ENCODE results near the gene ANKLE1.

The ANKLE1 gene

DNA sequence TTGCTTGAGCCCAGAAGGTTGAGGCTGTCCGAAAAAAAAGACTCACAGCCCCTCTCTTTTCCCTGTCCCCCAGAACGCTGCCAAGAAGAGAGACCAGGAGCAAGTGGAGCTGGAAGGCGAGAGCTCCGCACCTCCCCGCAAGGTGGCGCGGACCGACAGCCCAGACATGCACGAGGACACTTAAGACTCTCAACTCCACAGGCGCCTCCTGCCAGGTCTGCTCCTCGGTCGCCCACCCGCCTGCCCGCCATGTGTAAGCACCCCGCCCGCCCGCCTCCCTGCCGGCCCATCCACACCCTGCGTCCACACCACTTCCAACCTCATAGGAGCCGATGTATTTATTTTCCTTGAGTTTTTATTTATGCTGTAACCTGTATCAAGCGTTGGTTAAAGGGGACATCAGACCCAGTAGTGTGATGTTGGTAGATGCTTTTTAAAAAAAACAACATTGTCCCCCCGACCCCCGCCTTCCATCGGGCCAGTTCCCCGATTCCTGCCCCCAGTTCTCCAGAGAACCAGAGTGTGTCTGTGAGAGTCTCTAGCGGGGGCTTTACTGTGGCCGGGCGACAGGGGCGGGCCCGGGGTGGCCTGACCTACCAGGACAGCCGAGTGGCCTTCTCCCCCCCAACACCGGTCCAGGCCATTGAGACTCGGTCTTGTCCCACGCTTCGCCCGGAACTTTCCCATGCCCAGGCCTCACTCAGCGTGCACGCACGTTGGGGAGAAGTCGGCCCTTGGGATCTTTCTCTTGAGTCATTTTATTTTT is 38.0 kb downstream of the ANKLE1 start:
- peaks cover 36 to 38% of the 10 kb centered on the region in 2 donors for H3K36me3 ChIP-seq (ENCODE audit: control insufficient read depth in 1 of 2, insufficient read depth in 2 of 2, low read length in 2 of 2)
- no peak overlapping the region for H3K4me3 ChIP-seq (ENCODE audit: low read depth in 1 of 2, low read length in 2 of 2)
- H3K27ac ChIP-seq (ENCODE audit: low read depth, low read length), result no peak overlapping the region
- H3K9ac ChIP-seq (ENCODE audit: low read depth in 1 of 2, low read length in 2 of 2), result no peak overlapping the region
- peaks cover 0 to 3% of the 10 kb centered on the region in 2 donors for H3K4me1 ChIP-seq (ENCODE audit: control insufficient read depth in 1 of 2, insufficient read depth in 2 of 2, low read length in 2 of 2)
- no peaks in the 10 kb centered on the region for H3K9me3 ChIP-seq (ENCODE audit: control insufficient read depth in 1 of 2, low read length in 2 of 2)
- no peaks in the 10 kb centered on the region for H3K27me3 ChIP-seq (ENCODE audit: control insufficient read depth in 1 of 2, insufficient read depth in 2 of 2, low read length in 2 of 2)

DNA sequence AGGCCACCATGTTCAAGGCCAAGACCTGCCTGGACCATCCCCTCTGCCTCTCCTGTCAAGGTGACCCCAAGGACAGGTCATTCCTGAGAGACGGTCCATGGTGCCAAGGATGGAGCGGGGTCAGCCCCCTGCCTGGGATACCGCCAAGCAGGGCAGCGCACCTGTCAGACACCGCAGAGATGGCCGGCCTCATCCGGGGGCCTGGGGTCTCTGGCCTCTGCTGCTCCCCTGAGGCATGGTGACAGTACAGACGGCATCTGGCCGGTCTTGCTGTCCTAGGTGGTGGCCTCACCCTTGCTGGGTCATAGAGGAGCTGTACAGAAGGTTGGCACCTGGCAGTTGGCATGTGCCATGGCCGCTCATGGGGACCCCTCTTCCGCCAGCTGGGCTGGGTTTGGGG is 38.7 kb downstream of the ANKLE1 start:
- Histone ChIP-seq H3K4me1 (ENCODE audit: control insufficient read depth in 1 of 2, insufficient read depth in 2 of 2, low read length in 2 of 2) (peaks cover 0 to 3% of the 10 kb centered on the region in 2 donors), H3K9me3 (ENCODE audit: control insufficient read depth in 1 of 2, low read length in 2 of 2) (no peaks in the 10 kb centered on the region), H3K4me3 (ENCODE audit: low read depth in 1 of 2, low read length in 2 of 2) (no peak overlapping the region), H3K36me3 (ENCODE audit: control insufficient read depth in 1 of 2, insufficient read depth in 2 of 2, low read length in 2 of 2) (peaks cover 33 to 36% of the 10 kb centered on the region in 2 donors), H3K27me3 (ENCODE audit: control insufficient read depth in 1 of 2, insufficient read depth in 2 of 2, low read length in 2 of 2) (no peaks in the 10 kb centered on the region), H3K27ac (ENCODE audit: low read depth, low read length) (no peak overlapping the region), H3K9ac (ENCODE audit: low read depth in 1 of 2, low read length in 2 of 2) (no peak overlapping the region)

DNA sequence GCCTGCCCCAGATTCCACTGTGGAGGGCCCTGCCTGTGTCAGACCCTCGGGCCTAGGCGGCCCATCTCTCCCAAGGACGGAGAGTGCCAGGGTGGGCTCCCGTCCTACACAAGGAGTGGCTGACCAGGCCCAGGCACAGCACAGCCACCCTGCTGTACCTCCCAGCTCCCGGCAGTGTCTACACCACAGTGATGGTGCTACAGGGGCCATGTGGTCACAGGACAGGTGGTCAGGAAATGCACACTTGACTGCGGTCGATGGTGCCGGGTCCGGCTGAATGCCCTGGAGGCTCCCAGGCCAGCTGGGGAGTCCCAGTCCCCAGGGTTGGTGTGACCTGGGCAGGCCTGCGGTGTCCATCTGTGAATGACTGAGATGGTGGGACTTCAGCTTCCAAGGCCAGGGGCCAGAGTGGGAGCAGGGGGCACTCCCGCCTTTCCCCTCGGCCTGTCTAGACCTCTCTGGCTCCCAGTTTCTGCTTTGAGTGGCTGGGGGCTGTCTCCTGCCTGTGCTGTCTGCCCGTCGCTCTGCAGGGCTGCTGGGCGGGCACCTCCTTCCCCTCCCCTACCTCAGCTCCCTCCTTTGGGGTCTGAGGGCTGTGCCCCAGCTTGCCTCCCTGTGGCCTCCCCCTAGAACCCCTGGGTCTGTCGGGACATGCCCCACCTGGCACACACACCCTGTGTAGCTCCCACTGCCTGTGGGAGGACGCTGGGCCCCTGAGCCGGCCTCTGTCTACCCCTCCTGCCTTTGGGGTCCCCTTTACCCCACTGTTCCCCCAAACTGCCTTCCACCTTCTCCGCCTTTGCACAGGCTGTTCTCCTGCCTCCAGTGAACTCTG is 40.2 kb downstream of the ANKLE1 start:
- no peak overlapping the region for H3K27ac ChIP-seq (ENCODE audit: low read depth, low read length)
- no peak overlapping the region for H3K4me3 ChIP-seq (ENCODE audit: low read depth in 1 of 2, low read length in 2 of 2)
- H3K27me3 ChIP-seq (ENCODE audit: control insufficient read depth in 1 of 2, insufficient read depth in 2 of 2, low read length in 2 of 2), result no peaks in the 10 kb centered on the region
- H3K9me3 ChIP-seq (ENCODE audit: control insufficient read depth in 1 of 2, low read length in 2 of 2), result no peaks in the 10 kb centered on the region
- H3K9ac ChIP-seq (ENCODE audit: low read depth in 1 of 2, low read length in 2 of 2), result no peak overlapping the region
- H3K4me1 ChIP-seq (ENCODE audit: control insufficient read depth in 1 of 2, insufficient read depth in 2 of 2, low read length in 2 of 2), result peaks cover 0 to 3% of the 10 kb centered on the region in 2 donors
- H3K36me3 ChIP-seq (ENCODE audit: control insufficient read depth in 1 of 2, insufficient read depth in 2 of 2, low read length in 2 of 2), result peaks cover 25 to 28% of the 10 kb centered on the region in 2 donors

DNA sequence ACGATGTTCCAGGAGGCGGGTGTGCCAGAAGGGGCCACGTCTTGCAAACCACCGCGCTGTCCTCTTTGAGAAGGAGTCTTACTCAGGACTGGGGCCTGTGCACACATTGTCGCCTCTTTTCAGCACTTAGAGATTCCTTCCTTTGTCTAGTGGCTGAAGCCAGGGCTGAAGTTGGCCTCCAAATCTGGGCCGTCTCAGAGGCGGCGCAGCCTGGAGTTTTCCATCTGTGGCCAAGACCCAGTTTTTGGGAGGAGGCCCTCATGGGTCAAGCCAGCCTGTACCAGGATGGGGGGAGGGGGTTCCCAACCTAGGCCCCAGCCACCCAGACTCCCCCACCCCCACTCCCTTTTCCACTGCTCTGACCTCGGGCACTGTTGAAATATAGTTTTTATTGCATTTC is 41.2 kb downstream of the ANKLE1 start:
- Histone ChIP-seq H3K27ac (ENCODE audit: low read depth, low read length) (no peak overlapping the region), H3K4me1 (ENCODE audit: control insufficient read depth in 1 of 2, insufficient read depth in 2 of 2, low read length in 2 of 2) (peaks cover 0 to 3% of the 10 kb centered on the region in 2 donors), H3K27me3 (ENCODE audit: control insufficient read depth in 1 of 2, insufficient read depth in 2 of 2, low read length in 2 of 2) (no peaks in the 10 kb centered on the region), H3K4me3 (ENCODE audit: low read depth in 1 of 2, low read length in 2 of 2) (no peak overlapping the region), H3K36me3 (ENCODE audit: control insufficient read depth in 1 of 2, insufficient read depth in 2 of 2, low read length in 2 of 2) (peaks cover 25 to 28% of the 10 kb centered on the region in 2 donors), H3K9ac (ENCODE audit: low read depth in 1 of 2, low read length in 2 of 2) (no peak overlapping the region), H3K9me3 (ENCODE audit: control insufficient read depth in 1 of 2, low read length in 2 of 2) (no peaks in the 10 kb centered on the region)

DNA sequence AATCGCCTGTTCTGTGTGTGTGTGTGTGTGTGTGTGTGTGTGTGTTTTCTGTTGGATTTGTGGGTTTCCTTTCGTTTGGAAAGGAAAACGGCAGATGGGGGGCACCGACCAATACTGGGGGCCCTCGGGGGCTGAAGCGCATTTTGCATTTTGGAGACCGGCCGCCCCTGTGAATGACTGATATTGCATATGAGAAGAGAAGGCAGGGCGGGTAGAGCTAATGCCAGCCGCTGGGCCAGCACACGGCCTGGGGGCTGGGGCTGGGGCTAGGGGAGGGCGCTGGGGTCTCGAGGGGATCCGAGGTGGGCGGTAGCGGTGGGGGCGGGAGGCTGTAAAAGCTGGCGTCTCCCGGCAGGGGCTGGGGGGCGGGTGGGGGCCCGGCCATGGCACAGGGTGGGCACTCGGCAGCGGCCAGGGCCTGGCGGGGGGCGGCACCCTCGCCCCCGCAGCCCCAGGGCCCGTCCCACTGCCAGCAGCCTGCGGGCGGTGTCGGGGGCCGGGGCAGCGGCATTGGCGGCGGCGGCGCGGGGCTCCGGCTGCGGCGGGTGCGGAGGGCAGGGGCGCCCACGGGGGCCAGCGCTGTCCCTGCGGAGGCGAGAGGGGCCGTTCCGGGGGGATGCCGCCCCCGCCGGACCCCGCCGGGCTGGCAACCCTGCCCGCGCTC is 41.7 kb downstream of the ANKLE1 start:
- no peak overlapping the region for H3K4me3 ChIP-seq (ENCODE audit: low read depth in 1 of 2, low read length in 2 of 2)
- no peak overlapping the region for H3K9ac ChIP-seq (ENCODE audit: low read depth in 1 of 2, low read length in 2 of 2)
- peaks cover 0 to 3% of the 10 kb centered on the region in 2 donors for H3K4me1 ChIP-seq (ENCODE audit: control insufficient read depth in 1 of 2, insufficient read depth in 2 of 2, low read length in 2 of 2)
- no peaks in the 10 kb centered on the region for H3K27me3 ChIP-seq (ENCODE audit: control insufficient read depth in 1 of 2, insufficient read depth in 2 of 2, low read length in 2 of 2)
- peaks cover 25 to 28% of the 10 kb centered on the region in 2 donors for H3K36me3 ChIP-seq (ENCODE audit: control insufficient read depth in 1 of 2, insufficient read depth in 2 of 2, low read length in 2 of 2)
- H3K9me3 ChIP-seq (ENCODE audit: control insufficient read depth in 1 of 2, low read length in 2 of 2), result no peaks in the 10 kb centered on the region
- H3K27ac ChIP-seq (ENCODE audit: low read depth, low read length), result no peak overlapping the region

DNA sequence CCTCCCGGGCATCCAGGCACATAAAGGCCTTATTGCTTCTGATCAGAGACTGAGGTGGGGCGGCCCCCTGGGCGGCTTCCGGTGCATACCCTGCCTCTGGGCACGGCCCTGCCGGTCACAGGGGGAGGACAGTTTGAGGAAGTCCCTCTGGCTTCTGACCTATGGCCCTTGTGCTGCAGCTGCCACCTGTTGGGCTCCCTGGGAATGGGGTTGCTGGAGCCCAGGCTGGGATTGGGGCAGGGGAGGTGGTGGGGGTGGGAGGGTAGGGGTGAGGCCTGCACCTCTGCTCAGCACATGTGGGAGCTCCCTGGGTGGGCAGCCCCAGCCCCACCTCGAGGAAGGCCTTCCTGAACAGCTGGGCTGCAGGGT is 42.2 kb downstream of the ANKLE1 start:
- Histone ChIP-seq H3K27ac (ENCODE audit: low read depth, low read length) (no peak overlapping the region), H3K4me1 (ENCODE audit: control insufficient read depth in 1 of 2, insufficient read depth in 2 of 2, low read length in 2 of 2) (peaks cover 0 to 5% of the 10 kb centered on the region in 2 donors), H3K9me3 (ENCODE audit: control insufficient read depth in 1 of 2, low read length in 2 of 2) (no peaks in the 10 kb centered on the region), H3K27me3 (ENCODE audit: control insufficient read depth in 1 of 2, insufficient read depth in 2 of 2, low read length in 2 of 2) (peaks cover 0 to under 1% of the 10 kb centered on the region in 2 donors), H3K4me3 (ENCODE audit: low read depth in 1 of 2, low read length in 2 of 2) (no peak overlapping the region), H3K9ac (ENCODE audit: low read depth in 1 of 2, low read length in 2 of 2) (no peak overlapping the region), H3K36me3 (ENCODE audit: control insufficient read depth in 1 of 2, insufficient read depth in 2 of 2, low read length in 2 of 2) (peaks cover 25 to 27% of the 10 kb centered on the region in 2 donors)

DNA sequence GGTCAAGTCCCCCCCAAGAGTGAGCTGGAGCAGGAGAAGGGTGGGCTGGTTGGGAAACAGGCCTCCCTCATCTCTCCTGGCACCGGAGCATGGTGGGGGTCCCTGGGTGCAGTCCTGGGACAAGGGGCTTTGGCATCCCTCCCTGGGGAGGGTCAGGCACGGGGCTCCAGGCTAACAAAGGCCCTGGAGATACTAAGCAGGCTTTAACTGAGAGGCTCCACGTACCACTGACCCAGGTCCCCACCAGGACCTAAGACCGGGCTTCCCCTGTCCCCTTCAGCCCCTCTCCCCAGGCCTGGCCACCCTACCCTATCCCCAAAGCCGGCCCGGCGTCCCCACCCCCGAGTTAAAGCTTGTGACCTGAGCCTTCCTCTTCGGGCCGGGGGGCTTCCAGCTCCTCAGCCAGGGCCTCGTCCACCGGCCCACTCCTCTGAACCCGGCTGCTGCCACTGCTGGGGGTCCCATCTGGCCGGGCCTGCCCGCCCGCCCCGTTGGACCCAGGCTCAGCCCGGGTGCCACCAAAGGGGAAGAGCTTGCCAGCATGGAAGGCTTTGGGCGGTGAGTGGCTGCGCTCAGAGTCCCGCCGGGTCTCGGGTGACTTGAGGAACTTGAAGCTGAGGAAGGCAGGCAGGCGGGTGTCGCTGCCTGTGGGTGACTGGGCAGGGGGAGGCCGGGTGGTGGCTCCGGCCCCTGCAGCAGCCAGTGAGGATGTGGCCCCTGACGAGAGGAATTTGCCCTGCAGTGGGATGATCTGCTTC is 42.8 kb downstream of the ANKLE1 start:
- Histone ChIP-seq H3K27me3 (ENCODE audit: control insufficient read depth in 1 of 2, insufficient read depth in 2 of 2, low read length in 2 of 2) (peaks cover 3 to 6% of the 10 kb centered on the region in 2 donors), H3K9me3 (ENCODE audit: control insufficient read depth in 1 of 2, low read length in 2 of 2) (no peaks in the 10 kb centered on the region), H3K36me3 (ENCODE audit: control insufficient read depth in 1 of 2, insufficient read depth in 2 of 2, low read length in 2 of 2) (peaks cover 23 to 25% of the 10 kb centered on the region in 2 donors), H3K9ac (ENCODE audit: low read depth in 1 of 2, low read length in 2 of 2) (no peak overlapping the region), H3K4me3 (ENCODE audit: low read depth in 1 of 2, low read length in 2 of 2) (no peak overlapping the region), H3K27ac (ENCODE audit: low read depth, low read length) (no peak overlapping the region), H3K4me1 (ENCODE audit: control insufficient read depth in 1 of 2, insufficient read depth in 2 of 2, low read length in 2 of 2) (peaks cover 0 to 10% of the 10 kb centered on the region in 2 donors)

DNA sequence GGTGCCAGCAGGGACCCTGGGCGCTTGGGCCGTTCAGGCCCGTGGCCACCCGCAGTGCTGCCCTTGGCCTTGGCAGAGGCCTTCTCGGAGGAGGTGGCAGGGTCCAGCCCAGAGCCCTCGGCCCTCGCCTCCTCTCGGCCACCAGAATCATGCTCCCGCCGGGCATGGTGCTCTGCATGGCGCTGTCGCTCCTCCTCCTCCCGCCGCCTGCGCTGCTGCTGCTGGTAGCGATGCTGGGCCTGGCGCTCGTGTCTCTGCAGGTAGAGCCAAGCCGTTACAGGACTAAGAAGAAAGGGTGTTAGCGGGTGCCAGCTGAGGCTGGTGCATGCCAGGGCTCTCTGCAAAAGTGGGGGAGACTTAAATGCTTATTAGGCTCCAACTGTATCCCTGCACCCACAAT is 43.4 kb downstream of the ANKLE1 start:
- H3K4me3 ChIP-seq (ENCODE audit: low read depth in 1 of 2, low read length in 2 of 2), result no peak overlapping the region
- peaks cover 9 to 12% of the 10 kb centered on the region in 2 donors for H3K27me3 ChIP-seq (ENCODE audit: control insufficient read depth in 1 of 2, insufficient read depth in 2 of 2, low read length in 2 of 2)
- H3K4me1 ChIP-seq (ENCODE audit: control insufficient read depth in 1 of 2, insufficient read depth in 2 of 2, low read length in 2 of 2), result peaks cover 0 to 11% of the 10 kb centered on the region in 2 donors
- H3K9me3 ChIP-seq (ENCODE audit: control insufficient read depth in 1 of 2, low read length in 2 of 2), result no peaks in the 10 kb centered on the region
- H3K9ac ChIP-seq (ENCODE audit: low read depth in 1 of 2, low read length in 2 of 2), result no peak overlapping the region
- H3K27ac ChIP-seq (ENCODE audit: low read depth, low read length), result no peak overlapping the region
- H3K36me3 ChIP-seq (ENCODE audit: control insufficient read depth in 1 of 2, insufficient read depth in 2 of 2, low read length in 2 of 2), result peaks cover 19 to 20% of the 10 kb centered on the region in 2 donors

DNA sequence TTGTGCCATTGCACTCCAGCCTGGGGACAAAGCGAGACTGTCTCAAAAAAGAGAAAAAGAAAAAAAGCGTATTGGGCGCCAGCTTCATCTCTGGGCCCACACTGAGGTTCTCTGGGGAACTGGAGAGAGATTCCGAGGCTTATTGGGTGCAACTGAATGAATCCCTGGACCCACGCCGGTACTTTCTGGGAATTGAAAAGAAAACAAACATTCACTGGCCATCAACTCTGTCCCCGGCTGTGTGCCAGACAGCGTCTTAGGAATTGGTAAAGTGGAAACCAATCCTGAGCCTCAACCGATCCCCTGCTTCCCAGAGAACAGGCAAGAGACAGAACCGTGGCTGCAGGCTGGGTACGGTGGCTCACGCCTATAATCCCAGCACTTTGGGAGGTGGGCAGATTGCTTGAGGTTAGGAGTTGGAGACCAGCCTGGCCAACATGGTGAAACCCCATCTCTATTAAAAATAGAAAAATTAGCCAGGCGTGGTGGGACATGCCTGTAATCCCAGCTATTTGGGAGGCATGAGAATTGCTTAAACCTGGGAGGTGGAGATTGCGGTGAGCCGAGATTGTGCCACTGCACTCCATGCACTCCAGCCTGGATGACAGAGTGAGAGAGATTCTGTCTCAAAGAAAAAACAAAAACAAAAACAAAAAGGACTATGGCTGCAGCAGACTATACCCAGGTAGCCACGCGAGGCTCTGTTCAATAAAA is 44.3 kb downstream of the ANKLE1 start:
- Histone ChIP-seq H3K27ac (ENCODE audit: low read depth, low read length) (no peak overlapping the region), H3K36me3 (ENCODE audit: control insufficient read depth in 1 of 2, insufficient read depth in 2 of 2, low read length in 2 of 2) (peaks cover 11 to 13% of the 10 kb centered on the region in 2 donors), H3K4me1 (ENCODE audit: control insufficient read depth in 1 of 2, insufficient read depth in 2 of 2, low read length in 2 of 2) (peaks cover 0 to 16% of the 10 kb centered on the region in 2 donors), H3K9ac (ENCODE audit: low read depth in 1 of 2, low read length in 2 of 2) (no peak overlapping the region), H3K9me3 (ENCODE audit: control insufficient read depth in 1 of 2, low read length in 2 of 2) (no peaks in the 10 kb centered on the region), H3K27me3 (ENCODE audit: control insufficient read depth in 1 of 2, insufficient read depth in 2 of 2, low read length in 2 of 2) (peaks cover 18 to 21% of the 10 kb centered on the region in 2 donors), H3K4me3 (ENCODE audit: low read depth in 1 of 2, low read length in 2 of 2) (no peak overlapping the region)

Data from duodenal mucosa (tissue), 2 donors.